NCI-H1417 treated with DMSO at 0.1 percent for 48 hours (cell line): ENCODE results near the gene MTHFD2L.

ENCODE experiments used
- DNase-seq: peaks from one replicate; lab custom pipeline; 2025; lab: John Stamatoyannopoulos, UW

Gene MTHFD2L

DNA sequence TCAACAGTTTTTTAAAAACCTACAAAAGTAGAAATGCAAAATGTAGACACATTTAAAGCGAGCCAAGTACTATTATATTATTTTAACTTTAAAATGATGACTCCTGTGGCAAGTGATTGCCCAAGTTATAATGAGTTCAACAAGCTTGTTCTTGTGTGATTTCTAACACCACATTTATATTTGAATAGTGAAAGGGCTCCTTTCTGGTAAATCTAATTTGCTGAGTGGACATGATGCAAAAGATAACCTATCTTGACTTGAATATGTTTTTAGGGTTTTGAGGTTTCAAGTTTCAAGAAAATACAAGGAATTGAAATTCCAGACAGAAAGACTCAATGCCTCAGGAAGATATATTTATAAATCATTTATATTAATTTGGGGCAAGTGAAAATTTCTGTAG is 149.3 kb downstream of the MTHFD2L start:
- no peak for DNase-seq

DNA sequence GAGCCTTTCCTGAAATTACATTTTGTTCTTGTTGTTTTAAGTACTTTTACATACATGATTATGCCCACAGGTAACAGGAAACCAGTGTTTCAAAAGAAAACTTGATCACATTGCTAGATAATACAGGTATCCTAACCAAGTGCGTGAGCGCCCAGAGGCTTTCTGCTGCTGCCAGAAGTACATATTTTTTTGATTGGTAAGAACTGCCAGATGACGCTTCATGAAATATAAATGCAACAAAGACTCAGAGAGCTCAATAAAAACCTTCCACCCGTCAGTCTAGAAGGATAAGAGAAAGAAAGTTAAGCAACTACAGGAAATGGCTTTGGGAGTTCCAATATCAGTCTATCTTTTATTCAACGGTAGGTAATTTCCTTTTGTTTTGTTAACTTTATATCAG is 150.3 kb downstream of the MTHFD2L start, which contains the start of gene EPGN:
Gene EPGN (plus strand): TSS at position 256 of the 400 bp plus-strand sequence. CDS start 64 bp downstream, at position 320.
- DNase-seq: no peak

DNA sequence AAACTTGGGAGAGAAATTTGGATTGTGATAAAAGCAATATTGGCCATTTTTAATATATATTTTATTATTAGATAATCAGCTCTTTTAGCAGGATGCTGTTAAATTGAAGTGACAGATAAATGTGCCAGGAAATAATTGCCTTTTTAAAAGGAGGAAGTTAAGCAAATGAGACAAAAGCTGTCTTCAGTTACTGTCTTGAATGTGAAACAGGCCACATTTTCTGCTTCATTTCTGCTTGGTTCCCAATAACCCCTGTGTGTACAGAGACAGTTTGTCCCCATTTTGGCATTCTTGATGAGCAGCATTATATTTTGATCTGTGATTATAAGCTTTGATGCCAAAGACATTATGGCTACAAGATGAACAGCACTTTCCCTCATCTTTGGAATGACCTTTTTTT is 151.3 kb downstream of the MTHFD2L start:
- DNase-seq: no peak

DNA sequence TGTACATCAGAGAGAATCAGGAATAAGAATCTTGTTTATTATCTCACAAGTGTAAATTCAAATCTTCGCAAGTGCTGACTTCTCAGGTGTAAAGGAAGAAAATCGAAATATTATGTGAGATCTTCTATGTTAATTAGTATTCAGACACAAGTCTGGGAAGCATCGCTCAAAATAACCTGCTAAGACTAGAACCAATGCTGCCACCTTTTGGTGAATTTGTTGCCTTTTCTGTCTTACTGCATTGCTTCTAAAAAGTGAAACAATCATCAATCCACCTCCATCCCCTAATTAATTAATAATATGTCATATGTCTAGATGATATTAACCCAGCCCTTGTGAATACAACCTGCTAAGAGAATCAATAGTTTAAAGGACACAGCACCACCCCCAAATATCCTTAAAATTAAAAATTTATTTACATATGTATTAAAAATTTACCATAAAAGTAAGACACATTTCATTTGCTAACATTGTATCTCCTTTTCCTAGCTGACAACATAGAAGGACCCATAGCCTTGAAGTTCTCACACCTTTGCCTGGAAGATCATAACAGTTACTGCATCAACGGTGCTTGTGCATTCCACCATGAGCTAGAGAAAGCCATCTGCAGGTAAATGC is 153.9 kb downstream of the MTHFD2L start:
- DNase-seq: no peak

DNA sequence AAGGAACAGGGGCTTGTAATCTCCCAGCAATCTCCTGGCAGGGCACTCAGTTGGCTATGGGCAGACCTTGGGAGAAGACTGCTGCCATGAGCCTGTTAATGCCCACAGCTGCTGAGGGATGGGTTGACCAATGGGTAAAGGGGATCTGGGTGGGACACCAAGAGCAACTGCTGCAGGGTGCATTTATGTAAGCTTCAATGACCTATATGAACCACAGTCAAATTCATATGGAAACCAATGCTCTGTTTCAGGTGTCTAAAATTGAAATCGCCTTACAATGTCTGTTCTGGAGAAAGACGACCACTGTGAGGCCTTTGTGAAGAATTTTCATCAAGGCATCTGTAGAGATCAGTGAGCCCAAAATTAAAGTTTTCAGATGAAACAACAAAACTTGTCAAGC is 156.4 kb downstream of the MTHFD2L start:
- DNase-seq: no peak

DNA sequence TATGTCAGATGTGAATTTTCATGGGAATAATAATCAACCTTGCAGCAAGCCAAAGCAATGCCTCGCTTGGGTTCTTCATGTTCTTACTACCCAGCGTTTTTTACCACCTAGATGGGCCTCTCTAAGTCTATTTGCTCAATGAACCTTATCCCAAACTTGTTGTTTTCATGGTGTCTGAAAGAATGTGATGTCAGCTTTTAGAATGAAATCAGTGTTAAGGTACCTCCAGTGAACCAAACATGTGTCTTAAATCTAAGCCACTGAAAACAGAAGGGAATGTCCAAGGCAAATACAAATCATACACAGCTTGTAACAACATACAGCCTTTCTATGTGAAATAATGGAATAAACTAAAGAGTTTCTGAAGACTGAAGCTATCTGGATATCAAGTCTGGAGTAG is 157.0 kb downstream of the MTHFD2L start:
- DNase-seq: no peak

DNA sequence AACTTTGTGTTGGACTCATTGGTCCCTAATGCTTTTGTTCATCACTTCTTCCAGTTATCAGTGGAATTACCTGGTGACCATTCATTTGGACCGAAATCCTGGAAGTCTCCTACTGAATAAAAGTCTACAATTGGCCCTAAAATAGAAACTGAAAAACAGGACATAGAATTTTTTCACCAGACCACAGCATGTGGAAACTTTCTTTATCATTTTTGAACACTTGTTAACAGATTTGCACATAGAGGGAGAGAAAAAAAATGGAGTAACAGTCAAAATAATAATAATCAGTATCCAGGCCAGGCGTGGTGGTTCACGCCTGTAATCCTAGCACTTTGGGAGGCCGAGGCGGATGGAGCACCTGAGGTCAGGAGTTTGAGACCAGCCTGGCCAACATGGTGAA is 157.5 kb downstream of the MTHFD2L start:
- no peak for DNase-seq

DNA sequence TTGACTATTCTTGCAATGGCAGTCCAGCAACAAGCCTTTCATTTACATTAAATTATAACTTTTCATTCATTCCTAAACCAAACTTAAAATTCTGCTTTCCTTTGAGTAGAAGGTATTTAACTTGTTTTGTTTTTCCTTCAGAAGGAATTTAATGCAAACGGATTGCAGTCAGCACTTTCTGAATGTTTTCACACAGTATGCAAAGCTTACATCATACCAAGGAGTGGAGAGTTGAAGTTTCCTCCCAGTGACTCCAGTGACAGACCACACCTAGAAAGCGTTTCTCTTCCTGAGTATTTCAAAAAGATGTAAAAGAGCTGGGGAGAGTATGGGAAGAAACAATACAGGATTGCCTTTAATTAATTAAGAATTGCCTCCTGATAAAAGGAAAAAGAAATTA is 158.5 kb downstream of the MTHFD2L start:
- no peak for DNase-seq

DNA sequence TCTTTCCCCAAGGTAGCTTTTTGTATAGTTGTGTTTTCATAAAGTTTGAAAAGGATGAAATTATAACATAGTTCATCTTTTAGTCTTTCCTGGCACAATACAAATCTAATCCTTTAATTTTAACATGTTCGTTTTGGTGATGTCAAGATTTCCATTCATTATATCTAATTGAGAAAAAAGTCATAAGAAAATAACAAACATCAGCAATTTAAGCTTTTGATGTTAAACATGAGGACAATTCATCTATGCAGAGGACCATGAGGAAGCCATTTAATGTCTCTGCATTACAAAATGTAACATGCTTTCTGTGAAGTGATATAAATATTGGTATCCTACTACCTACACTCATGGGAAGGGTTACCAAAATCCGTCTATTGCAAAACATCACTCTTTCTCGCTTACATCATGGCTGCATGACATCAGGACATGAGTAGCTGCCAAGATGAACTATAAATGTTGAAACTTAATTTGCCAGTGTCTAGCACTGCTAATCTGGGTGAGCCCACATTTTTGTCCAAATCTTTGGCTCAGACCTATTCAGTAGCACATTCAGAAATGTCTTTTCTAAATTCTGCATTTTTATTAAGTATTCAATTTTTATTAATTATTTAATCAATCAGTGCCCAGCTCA is 159.8 kb downstream of the MTHFD2L start:
- no peak for DNase-seq

DNA sequence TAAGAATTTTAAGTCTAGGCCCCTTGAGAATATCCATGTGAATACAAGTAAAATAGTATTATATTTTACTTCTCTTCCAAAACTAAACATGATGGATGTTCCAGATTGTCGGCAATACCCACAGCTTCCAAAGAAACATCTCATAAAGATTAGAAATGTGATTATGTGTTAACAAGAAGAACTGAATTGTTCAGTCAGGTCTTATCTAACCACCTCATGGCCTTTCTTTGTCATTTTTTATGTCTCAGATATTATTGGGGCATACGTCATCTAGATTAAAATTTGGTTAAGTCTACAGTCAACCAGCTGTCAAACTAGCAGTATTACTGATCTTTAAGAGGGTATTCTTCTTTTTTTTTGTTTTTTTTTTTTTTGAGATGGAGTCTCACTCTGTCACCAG is 160.4 kb downstream of the MTHFD2L start:
- DNase-seq: no peak

DNA sequence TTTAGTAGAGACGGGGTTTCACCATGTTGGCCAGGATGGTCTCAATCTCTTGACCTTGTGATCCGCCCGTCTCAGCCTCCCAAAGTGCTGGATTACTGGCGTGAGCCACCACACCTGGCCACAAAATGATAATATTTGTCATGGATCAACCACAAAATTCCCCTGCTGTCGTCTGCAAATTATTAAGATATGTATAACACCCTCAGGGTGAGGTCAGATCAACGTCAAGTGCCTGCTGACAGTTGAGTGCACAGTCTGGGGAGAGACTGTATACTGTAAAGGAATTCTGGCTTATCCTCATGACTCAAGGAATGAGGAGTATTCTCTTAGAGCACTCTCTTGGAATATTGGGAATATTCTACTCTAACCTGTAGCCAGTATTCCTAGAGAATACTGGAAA is 161.6 kb downstream of the MTHFD2L start:
- DNase-seq: no peak

DNA sequence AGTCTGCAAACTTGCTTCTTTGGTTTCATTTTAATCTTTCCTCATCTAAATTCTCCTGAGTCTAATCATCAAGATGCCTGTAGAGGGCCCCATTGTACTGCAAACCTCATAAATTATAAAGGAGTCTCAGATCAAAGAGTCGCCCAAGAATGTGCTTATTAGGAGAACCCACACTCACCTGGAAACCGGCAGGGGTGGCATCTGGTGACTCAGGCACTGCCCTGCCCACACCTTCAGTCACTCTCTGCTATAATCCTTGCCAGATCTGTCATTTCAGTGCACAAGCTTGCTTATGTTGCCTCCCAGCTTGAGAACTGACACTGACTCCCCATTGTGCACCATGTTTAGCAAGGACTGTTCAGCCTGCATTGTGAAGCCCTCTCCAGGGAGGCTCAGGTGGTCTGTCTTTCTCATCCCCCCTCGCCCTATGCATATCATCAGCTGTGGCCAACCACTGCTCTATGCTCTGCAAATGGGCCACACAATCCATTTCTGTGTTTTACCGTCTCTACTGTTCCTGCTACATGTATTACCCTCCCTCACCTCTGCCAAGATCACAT is 162.7 kb downstream of the MTHFD2L start:
- DNase-seq: peak; percentile 31

DNA sequence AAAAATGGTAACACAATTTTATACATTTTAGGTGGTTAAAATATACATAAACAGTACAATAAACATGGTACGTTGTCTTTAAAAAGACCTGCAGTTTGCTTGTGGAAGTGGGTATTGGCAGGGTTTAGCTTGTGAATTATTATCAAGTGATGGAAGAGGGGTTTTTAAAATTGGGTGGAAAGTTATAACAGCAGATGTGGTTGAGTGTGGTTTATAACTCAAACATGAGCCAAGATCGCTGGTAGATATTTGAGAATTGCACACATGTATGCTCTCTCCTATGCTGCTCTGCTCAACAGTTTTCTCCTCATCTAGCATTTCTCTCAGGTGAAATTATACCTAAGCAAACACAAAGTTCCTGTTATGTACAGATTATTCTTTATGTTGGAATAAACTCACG is 164.4 kb downstream of the MTHFD2L start:
- no peak for DNase-seq

DNA sequence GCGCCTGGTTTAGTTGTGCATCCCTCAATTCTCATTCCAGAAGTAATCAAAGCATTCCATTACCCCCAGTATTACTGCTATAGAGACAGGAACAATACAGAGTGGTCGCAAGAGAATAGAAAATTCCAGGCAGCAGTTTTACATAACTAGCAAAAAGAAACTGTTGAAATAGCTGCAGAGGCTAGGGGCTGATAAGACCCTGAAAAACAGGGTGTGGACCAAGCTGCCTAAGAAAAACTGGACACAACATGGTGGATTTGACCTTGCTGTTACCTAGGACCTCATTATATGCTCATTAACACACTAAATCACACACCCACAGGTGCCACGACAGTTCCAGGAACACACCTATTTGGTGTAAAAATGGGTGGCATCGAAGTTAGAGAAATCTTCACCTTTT is 165.7 kb downstream of the MTHFD2L start:
- no peak for DNase-seq

DNA sequence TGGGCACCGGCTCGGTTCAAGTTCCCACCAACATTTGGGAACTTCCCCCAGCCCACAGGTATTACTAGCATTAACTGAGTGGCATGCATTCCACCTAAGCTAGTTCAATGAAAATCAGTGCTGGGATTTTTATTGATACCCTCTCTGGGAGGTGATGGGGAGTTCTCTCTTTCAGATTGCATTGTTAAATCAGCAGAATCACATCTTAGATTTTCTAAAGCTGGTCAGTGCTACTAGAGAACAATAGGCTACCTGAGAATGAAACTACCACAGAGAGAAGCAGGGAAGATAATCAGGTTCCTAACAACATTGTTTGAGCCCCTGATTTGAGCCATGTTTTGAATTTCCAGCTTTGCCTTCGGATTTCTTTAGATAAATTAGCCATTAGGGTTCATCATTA is 166.3 kb downstream of the MTHFD2L start:
- DNase-seq: no peak

DNA sequence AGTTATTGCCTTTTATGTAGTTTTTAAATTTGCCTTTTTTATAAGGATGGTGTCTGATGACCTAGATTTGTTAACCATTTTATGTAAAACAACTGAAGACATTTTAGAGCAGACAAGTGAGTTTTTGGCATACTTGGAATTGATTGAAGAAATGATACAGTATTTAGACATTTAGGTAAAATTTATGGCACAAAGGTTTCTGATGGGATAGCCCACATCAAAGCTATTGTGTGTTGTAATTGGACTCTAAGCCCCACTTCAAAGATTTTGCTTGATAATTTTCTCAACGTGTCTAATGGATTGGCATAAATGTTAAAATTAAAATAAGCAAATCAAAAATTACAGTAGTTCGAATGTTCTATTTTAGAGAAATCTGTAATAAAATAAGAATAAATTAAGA is 168.0 kb downstream of the MTHFD2L start:
- DNase-seq: no peak

DNA sequence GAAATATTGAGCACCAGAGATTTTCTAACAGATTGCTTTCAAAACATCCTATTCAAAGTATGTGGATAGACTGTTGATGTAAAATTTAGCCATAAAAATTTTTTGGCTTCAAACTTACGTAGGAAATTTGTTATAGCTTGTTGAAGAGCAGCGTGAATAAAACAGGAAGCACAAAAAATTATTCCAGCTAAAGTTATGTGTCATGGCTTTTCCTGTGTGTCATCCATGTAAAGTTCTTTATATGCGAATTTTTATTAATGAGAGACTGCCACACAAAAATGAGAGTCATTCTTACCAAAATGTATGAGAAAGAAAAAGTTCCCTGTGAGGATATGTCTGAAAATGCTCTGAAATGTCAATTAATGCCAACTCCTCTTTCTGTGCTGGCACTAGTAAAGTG is 169.8 kb downstream of the MTHFD2L start:
- no peak for DNase-seq

DNA sequence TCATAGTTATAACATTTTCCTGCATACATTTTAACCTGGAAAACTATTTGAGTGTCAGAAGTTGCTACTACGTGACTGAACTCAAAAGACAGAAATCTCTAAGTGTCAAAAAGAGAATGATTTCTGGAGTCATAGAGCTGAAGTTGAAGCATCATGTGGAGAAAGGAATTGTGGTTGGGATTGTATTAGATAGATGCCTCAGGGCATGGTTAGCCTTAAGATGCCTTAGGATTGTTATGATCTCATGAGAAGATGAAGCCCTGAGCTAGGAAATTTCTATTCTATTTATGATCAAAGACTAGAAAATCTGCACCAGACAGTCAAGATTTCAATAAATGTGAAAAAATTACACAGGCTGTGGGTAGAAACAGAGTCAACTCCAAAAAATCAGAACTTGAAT is 170.6 kb downstream of the MTHFD2L start:
- no peak for DNase-seq

DNA sequence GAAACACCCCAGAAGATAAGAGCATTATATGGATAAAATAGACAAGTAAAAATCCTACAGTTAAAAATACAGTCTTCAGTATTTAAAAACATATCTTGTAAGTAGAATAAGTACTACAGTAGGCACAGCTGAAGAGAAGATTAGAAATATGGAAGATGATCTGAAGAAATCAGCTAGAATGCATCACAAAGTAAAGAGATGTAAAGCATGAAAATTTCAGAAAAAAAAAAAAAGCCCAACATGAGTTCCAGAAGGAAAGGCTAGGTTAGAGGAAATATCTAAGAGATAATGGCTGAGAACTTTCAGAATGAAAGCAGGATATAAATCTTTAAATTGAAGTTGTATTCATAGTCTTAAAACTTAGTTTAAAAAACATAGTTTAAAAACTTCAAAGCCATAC is 171.4 kb downstream of the MTHFD2L start:
- DNase-seq: no peak

DNA sequence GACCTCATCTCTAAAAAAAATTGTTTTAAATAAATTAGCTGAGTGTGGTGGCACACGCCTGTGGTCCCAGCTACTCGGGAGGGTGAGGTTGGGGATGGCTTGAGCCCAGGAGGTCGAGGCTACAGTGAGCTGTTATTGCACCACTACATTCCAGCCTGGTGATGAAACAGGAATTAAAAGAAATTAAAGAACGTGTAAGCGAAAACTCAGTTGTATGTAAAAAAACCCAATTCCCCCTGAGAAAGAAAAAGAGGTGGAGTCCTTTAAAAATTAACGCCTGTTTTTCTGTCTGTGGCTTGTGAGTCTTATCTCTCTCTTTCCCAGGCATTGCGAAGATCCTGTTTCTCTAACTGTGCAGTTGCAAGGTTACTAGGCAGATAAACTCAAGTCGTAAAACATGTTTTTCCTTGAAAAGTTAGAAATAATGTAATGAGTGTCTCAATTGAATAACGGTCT is 172.4 kb downstream of the MTHFD2L start:
- DNase-seq: no peak

DNA sequence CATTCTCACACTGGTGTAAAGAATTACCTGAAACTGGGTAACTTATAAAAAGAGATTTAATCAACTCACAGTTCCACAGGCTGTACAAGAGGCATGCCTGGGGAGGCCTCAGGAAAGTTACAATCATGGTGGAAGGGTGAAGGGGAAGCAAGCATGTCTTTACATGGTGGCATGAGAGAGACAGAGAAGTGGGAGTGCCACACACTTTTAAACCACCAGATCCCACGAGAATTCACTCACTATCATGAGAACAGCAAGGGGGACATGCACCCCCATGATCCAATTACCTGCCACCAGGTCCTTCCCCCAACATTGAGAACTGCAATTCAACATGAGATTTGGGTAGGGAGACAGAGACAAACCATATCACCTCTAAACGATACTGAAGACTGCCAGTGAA is 173.3 kb downstream of the MTHFD2L start:
- no peak for DNase-seq

DNA sequence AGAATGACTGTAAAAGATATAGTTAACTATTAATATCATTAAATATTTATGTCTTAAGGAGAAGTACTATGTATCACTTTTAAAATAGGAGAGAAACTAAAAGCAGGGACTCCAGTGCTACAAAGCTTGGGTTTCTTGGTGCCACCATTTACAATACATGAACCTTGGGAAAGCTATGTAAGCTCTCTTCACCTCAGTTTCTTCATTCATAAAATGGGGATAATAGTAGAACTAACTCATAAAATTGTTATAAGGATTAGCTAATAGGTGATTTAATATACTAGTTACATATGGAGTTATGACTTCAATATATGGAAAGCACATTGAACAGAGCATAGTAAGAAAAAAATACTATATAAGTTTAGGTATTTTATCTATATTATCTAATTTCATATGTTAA is 174.0 kb downstream of the MTHFD2L start:
- DNase-seq: no peak

DNA sequence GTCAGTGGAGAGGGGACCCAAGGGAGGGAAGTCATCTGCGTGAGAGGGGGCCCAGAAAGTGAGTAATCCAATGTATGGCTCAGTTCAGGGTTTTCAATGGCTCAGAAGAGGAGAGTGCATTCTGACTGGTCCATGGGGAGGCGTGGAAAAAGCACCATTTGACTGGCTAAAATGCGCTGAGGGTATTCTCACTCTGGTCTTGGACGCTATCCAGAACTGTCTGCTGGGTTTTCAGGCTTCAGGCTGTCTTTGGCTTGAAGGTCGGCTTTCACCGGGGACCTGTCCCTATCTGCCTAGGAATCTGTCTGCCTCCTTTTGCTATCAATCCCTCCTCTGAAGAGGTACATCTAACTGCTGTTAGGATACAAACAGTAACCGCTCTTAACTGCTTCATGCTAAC is 176.7 kb downstream of the MTHFD2L start:
- DNase-seq: no peak
